Coronary artery (tissue), 2 donors: ENCODE measurements around the gene FHIP2A.

ENCODE experiments used
- DNase-seq: peaks from one replicate; pipeline ENCODE4 v3.0.0-alpha.2; 2017; ENCODE audit warnings: low spot score
- H3K27ac ChIP-seq, 2 donors: fragments of 200-600 bp; sonication (generic); one replicate each; pipeline ENCODE4 v1.5.1; 2016 to 2019
- H3K4me3 ChIP-seq: fragments of 200-600 bp; sonication (generic); 2 replicates; pipeline ENCODE4 v1.5.1; 2016; ENCODE audit warnings: mild to moderate bottlenecking, moderate library complexity
- TF ChIP-seq, protein P1 (sequence below): fragments of 200-600 bp; sonication (generic); IDR thresholded peaks from one replicate; pipeline ENCODE4 v1.5.1; 2019; ENCODE audit warnings: antibody characterized with exemption

Gene FHIP2A

DNA sequence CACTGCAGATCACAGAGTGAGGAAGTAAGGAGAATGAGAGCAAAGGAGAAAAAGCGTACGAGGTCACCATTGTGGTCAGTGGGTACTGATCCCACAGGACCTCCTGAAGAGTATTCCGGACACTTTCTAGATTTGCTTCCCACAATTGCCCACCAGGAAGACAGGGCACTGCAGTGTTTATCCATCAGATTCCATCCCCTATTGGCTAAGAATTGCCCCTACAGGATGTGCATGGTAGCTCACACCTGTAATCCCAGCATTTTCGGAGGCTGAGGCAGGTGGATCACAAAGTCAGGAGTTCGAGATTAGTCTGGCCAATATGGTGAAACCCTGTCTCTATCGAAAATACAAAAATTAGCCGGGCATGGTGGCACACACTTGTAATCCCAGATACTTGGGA is 5.3 kb upstream of the FHIP2A start:
- Histone ChIP-seq H3K27ac (no peak overlapping the region), H3K4me3 (no peak overlapping the region)
- TF ChIP-seq, protein P1, sequence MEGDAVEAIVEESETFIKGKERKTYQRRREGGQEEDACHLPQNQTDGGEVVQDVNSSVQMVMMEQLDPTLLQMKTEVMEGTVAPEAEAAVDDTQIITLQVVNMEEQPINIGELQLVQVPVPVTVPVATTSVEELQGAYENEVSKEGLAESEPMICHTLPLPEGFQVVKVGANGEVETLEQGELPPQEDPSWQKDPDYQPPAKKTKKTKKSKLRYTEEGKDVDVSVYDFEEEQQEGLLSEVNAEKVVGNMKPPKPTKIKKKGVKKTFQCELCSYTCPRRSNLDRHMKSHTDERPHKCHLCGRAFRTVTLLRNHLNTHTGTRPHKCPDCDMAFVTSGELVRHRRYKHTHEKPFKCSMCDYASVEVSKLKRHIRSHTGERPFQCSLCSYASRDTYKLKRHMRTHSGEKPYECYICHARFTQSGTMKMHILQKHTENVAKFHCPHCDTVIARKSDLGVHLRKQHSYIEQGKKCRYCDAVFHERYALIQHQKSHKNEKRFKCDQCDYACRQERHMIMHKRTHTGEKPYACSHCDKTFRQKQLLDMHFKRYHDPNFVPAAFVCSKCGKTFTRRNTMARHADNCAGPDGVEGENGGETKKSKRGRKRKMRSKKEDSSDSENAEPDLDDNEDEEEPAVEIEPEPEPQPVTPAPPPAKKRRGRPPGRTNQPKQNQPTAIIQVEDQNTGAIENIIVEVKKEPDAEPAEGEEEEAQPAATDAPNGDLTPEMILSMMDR, result no peak
- DNase-seq, result no peak

DNA sequence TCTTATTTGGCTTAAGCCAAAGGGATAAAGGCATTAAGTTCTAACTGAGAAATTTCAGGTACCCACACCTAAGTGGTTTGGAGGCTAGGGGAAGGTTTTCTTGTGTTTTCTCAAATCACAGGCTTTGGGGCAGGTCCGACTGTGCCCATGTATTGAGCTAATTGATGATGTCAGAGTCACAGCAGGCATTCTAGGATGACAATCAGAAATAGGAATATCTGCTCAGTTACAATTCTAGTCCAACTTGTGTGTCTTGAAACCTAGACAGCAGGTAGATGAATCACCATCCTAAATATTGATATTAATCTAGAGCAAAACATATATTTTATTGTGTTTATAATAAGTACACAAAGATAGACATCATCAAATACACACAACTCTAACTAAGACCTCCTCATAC is 2.3 kb upstream of the FHIP2A start:
- no peak for DNase-seq
- TF ChIP-seq, protein P1, result no peak
- H3K4me3 ChIP-seq, result no peak overlapping the region
- H3K27ac ChIP-seq, result no peak overlapping the region

DNA sequence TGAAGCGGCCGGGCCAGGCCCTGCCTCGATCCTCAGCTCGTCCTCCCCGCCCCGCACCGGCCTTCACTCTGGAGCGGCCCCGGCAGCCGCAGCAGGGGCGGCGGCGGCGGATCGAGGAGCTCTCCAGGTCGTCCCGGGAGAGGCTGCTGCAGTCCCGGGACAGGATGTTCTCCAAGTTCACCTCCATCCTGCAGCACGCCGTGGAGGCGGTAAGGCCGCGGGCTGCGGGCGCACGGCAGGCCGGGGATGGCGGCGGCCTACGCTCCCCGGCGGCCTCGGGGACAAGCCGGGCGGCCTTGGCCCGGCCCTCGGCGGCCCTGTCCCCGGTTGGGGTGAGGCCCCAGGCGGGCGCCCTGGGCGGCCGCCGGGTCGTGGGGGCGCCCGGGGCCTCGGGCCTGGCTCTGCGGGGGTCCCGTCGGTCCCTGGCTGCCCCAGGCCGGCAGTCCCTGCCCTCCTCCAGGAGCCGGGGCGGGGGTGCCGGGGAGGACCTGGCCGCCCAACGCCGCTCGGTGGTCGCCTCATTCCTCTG is 399 bp downstream of the FHIP2A start:
- Histone ChIP-seq H3K27ac (peak overlapping the region; percentile 98 to 99), H3K4me3 (peak overlapping the region; percentile 96)
- TF ChIP-seq, protein P1, result no peak
- DNase-seq, result peak; percentile 75

DNA sequence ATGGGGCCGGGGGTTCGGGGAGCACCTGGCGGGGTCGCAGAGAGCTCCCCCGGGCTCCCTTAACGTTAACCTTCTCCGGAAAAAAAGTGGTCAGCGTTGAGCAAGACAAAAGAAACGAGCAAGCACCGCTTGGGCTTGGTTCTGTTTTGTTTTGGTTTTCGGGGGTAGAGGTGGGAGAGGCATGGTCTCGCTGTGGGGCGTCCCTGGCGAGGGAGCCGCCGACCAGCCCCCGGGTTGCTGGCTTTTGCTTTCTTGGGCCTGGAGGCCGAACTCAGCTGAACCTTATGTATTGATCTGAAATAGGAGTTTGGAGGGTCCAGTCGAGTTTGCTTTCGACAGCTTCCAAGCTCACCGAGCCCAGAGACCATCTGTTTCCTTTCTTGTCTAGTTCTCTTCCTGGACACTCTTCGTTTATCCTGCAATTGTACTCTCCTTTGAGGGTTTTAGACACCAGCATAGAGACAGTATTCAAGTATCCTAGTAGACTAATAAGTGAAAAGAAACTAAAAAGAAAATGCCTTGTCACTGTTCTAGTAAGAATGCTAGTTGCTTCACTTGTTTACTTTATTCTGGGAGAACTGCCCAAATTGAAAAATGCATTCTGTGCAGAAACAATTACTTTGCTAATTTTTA is 980 bp downstream of the FHIP2A start:
- peak overlapping the region; percentile 96 for H3K4me3 ChIP-seq
- peak; percentile 76 for DNase-seq
- peak overlapping the region; percentile 98 to 99 for H3K27ac ChIP-seq
- TF ChIP-seq, protein P1, result no peak

DNA sequence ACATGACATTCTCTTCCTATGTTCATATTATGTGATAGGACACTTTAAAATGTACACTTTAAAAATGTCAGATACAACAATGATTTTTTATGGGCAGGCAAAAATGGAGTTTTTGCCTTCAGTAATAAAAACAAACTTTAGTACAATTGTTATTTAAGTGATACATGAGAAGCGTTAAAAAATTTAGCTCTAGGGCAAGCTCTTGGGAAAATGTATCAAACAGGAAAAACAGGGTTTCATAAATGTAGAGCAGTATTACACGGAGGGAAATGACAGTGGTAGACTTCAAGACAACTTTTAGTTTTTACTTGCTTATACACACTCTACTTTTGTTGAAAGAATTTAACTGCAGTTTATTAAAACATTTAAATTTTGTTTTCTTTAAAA is 1.5 kb downstream of the FHIP2A start:
- TF ChIP-seq, protein P1, result no peak
- no peak for DNase-seq
- peak overlapping the region; percentile 98 to 99 for H3K27ac ChIP-seq
- H3K4me3 ChIP-seq, result peak overlapping the region; percentile 96

DNA sequence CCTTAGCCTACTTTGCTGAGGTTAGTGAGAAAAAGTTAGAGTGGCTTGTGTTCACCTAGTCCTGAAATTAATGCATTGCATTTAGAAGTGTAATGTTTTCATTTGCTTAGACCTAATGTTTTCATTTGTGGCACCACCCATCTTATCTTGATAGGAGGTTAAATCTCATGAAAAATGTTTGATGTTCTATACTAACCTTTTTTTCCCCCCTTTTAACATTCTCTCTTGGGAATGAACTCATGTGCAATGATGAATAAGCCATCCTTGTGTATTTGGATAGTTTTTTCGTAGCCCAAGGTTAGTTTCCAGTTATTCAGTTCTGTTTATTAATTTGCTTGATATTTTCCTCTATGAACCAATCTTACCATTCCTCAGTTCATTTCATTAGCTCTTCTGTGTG is 2.8 kb downstream of the FHIP2A start:
- Histone ChIP-seq H3K27ac (no peak overlapping the region), H3K4me3 (peak overlapping the region; percentile 96)
- DNase-seq, result no peak
- TF ChIP-seq, protein P1, result no peak

DNA sequence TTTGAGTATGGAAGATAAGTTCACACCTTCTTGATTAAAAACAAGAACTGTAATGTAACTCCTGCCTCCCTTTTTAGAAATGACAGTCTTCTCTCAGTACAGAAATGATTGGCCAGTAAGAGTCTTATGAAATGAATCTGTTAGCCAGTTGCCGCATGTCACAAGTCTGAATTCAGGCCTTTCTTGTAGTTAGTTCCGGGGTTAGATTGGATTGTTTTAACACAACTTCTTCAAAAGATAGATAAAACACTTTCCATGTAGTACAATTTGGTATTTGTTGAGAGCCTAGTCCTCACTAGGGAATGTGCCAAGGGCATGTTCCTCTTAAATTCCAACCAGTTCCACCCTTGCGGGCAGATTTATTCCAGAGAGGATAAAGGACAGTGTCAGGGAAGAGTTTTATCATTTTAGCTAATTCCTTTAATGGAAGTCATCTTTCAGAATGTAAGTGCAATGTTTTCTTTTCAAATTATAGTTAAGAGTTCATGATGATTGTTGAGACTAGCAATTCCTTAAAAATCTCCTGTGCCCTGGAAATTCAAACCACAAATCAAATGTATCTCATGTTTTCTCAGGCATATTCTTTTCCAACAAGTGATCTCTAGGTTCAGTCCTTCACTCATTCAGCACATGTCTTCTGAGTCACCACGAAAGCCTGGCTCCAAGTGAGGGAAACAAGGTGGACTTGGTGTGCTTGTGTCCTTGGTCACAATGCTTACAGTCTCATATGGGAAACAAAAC is 4.1 kb downstream of the FHIP2A start:
- Histone ChIP-seq H3K4me3 (peak overlapping the region; percentile 27), H3K27ac (peak overlapping the region in 1 of 2 donors; percentile 66)
- DNase-seq, result no peak
- TF ChIP-seq, protein P1, result no peak
